Activated CD8-positive, alpha-beta memory T cell treated with anti-CD3 and anti-CD28 coated beads for 24 hours (primary cell): ENCODE data around the gene CYB5D1.
"Not testable (repeated sequence)": the region's sequence is repeated elsewhere in the genome, so short reads cannot be mapped to it uniquely, and the experiment has no call there.

ENCODE experiments used
- DNase-seq: peaks from one replicate; pipeline ENCODE4 v3.0.0-alpha.2; 2020

CYB5D1 gene

GRCh38 chr17:7857713-7858521 lies at the start of gene CYB5D1:
TSS of gene CYB5D1 (plus strand) at chr17:7858003. CDS start at chr17:7858135, 132 bp downstream.
- peak; percentile 95 for DNase-seq

- no peak for DNase-seq
Measured at GRCh38 chr17:7809086-7809790, 48.6 kb upstream of the CYB5D1 start.

GRCh38 chr17:7809791-7810343 lies 47.9 kb upstream of the CYB5D1 start:
- DNase-seq, result not testable (repeated sequence)

- DNase-seq, result no peak
Measured at GRCh38 chr17:7811251-7811650, 46.6 kb upstream of the CYB5D1 start.

- no peak for DNase-seq
Measured at GRCh38 chr17:7814969-7815368, 42.8 kb upstream of the CYB5D1 start.

GRCh38 chr17:7816926-7817642 lies 40.7 kb upstream of the CYB5D1 start:
- DNase-seq, result no peak

- no peak for DNase-seq
Measured at GRCh38 chr17:7817643-7817964, 40.2 kb upstream of the CYB5D1 start.

- no peak for DNase-seq
Measured at GRCh38 chr17:7818026-7818425, 39.8 kb upstream of the CYB5D1 start.

GRCh38 chr17:7818746-7819645 lies 38.8 kb upstream of the CYB5D1 start:
- DNase-seq, result no peak

GRCh38 chr17:7820231-7820630 lies 37.6 kb upstream of the CYB5D1 start:
- DNase-seq, result no peak

- DNase-seq, result no peak
Measured at GRCh38 chr17:7822126-7822525, 35.7 kb upstream of the CYB5D1 start.

- DNase-seq, result no peak
Measured at GRCh38 chr17:7823581-7824001, 34.2 kb upstream of the CYB5D1 start.

- no peak for DNase-seq
Measured at GRCh38 chr17:7824021-7824924, 33.5 kb upstream of the CYB5D1 start.

GRCh38 chr17:7825206-7825990 lies 32.4 kb upstream of the CYB5D1 start:
- no peak for DNase-seq

- DNase-seq, result no peak
Measured at GRCh38 chr17:7830616-7831015, 27.2 kb upstream of the CYB5D1 start.

GRCh38 chr17:7831233-7831632 lies 26.6 kb upstream of the CYB5D1 start:
- DNase-seq, result no peak

- no peak for DNase-seq
Measured at GRCh38 chr17:7832431-7832830, 25.4 kb upstream of the CYB5D1 start.

GRCh38 chr17:7833011-7833794 lies 24.6 kb upstream of the CYB5D1 start:
- DNase-seq, result no peak

GRCh38 chr17:7833795-7834541 lies 23.8 kb upstream of the CYB5D1 start, which contains the start of gene KDM6B:
TSS of gene KDM6B (plus strand) at chr17:7834217. CDS start at chr17:7845555, 11,338 bp downstream.
- peak; percentile 96 for DNase-seq
